DND-41 (cell line): ENCODE data around the gene GTF2A2.

Experiments used
- CTCF ChIP-seq: IDR thresholded peaks from 2 replicates; pipeline ENCODE4 v1.5.1; 2012; ENCODE audit warnings: borderline replicate concordance, low read length, moderate library complexity, mild to moderate bottlenecking; ENCODE audit not compliant: poor library complexity, severe bottlenecking; ENCODE audit errors: extremely low read depth
- EZH2 ChIP-seq: IDR thresholded peaks from 3 replicates; pipeline ENCODE4 v1.6.1; 2012; ENCODE audit warnings: borderline replicate concordance, low read depth, mild to moderate bottlenecking, moderate library complexity, low read length, inconsistent platforms; ENCODE audit not compliant: severe bottlenecking

- TF ChIP-seq EZH2 (no peak), CTCF (no peak)
These were observed 61.8 kb downstream of the GTF2A2 start for GRCh38 chr15:59595434-59595915.
